ENCODE measurements around the gene FAM83D. TPM values are rescaled to one million over a fixed set of nuclear protein-coding genes. Genes with fewer than 3 reads are reported as not detected.
A peak's percentile ranks its signal among the peaks of the same experiment; 100 is the strongest.

FAM83D gene
- total RNA-seq, 2 experiments from 2014 or later, result 1.8 to 1.9 TPM

GRCh38 chr20:38903335-38903734 is 22.9 kb upstream of the FAM83D start:
- H3K4me3 Mint-ChIP-seq, result no peak overlapping the region
- TF ChIP-seq, protein P1, sequence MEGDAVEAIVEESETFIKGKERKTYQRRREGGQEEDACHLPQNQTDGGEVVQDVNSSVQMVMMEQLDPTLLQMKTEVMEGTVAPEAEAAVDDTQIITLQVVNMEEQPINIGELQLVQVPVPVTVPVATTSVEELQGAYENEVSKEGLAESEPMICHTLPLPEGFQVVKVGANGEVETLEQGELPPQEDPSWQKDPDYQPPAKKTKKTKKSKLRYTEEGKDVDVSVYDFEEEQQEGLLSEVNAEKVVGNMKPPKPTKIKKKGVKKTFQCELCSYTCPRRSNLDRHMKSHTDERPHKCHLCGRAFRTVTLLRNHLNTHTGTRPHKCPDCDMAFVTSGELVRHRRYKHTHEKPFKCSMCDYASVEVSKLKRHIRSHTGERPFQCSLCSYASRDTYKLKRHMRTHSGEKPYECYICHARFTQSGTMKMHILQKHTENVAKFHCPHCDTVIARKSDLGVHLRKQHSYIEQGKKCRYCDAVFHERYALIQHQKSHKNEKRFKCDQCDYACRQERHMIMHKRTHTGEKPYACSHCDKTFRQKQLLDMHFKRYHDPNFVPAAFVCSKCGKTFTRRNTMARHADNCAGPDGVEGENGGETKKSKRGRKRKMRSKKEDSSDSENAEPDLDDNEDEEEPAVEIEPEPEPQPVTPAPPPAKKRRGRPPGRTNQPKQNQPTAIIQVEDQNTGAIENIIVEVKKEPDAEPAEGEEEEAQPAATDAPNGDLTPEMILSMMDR (IDR thresholded peaks at IDR 0.05), result no peak
- Histone ChIP-seq H3K27ac (ENCODE audit: low read depth in 1 of 2, low read length in 2 of 2) (no peak overlapping the region), H3K27me3 (ENCODE audit: control insufficient read depth in 1 of 2, insufficient read depth in 2 of 2, low read length in 2 of 2) (no peaks in the 10 kb centered on the region), H3K4me1 (ENCODE audit: insufficient read depth, low read length) (no peaks in the 10 kb centered on the region), H3K4me3 (ENCODE audit: low read length) (no peak overlapping the region), H3K9me3 (ENCODE audit: control insufficient read depth in 1 of 2, insufficient read depth in 1 of 2, low read length in 2 of 2) (no peaks in the 10 kb centered on the region), H3K36me3 (ENCODE audit: insufficient read depth, low read length) (peaks cover 86% of the 10 kb centered on the region)
- no peaks in the 10 kb centered on the region for H3K27me3 Mint-ChIP-seq
- no peak for DNase-seq
- no peak for ATAC-seq (ENCODE audit: poor library complexity)
- intact Hi-C loops (cut with DNase I, micrococcal nuclease), result no loop called here
- H3K9me3 Mint-ChIP-seq, result no peaks in the 10 kb centered on the region
- peak overlapping the region; percentile 70 for H3K27ac Mint-ChIP-seq
- peaks cover 95% of the 10 kb centered on the region for H3K36me3 Mint-ChIP-seq (ENCODE audit: low read depth)
- H3K4me1 Mint-ChIP-seq (ENCODE audit: low read depth), result no peaks in the 10 kb centered on the region
- ChIA-PET POLR2A (no interaction called here), CTCF (no interaction called here)

DNA sequence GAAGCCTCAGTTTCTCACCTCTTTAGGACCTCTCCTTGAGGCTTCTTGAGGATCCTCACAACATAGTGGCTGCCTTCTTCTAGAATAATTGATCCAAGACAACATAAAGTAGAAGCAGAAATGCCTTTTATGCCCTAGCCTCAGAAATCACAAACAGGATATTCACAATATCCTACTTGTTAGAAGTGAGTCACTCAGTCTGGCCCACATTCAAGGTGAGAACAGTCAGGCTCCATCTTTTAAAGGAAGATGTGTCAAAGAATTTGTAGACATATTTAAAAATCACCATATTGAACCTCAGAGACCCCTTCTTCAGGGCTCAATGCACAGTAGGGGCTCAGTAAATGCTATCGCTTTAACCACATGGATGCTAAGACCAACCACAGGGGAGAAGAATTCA is 20.8 kb upstream of the FAM83D start:
- ATAC-seq (ENCODE audit: poor library complexity), result no peak
- H3K9me3 Mint-ChIP-seq, result no peaks in the 10 kb centered on the region
- no peaks in the 10 kb centered on the region for H3K27me3 Mint-ChIP-seq
- intact Hi-C loops (cut with DNase I, micrococcal nuclease), result no loop called here
- peaks cover 96% of the 10 kb centered on the region for H3K36me3 Mint-ChIP-seq (ENCODE audit: low read depth)
- POLR2A ChIA-PET, result no interaction called here
- no peaks in the 10 kb centered on the region for H3K27me3 ChIP-seq (ENCODE audit: control insufficient read depth in 1 of 2, insufficient read depth in 2 of 2, low read length in 2 of 2)
- no peaks in the 10 kb centered on the region for H3K4me1 Mint-ChIP-seq (ENCODE audit: low read depth)
- H3K4me3 Mint-ChIP-seq, result no peak overlapping the region
- no peaks in the 10 kb centered on the region for H3K4me1 ChIP-seq (ENCODE audit: insufficient read depth, low read length)
- no peaks in the 10 kb centered on the region for H3K9me3 ChIP-seq (ENCODE audit: control insufficient read depth in 1 of 2, insufficient read depth in 1 of 2, low read length in 2 of 2)
- no peak overlapping the region for H3K4me3 ChIP-seq (ENCODE audit: low read length)
- H3K27ac Mint-ChIP-seq, result no peak overlapping the region
- TF ChIP-seq, protein P1 (IDR thresholded peaks at IDR 0.05), result no peak
- no peak overlapping the region for H3K27ac ChIP-seq (ENCODE audit: low read depth in 1 of 2, low read length in 2 of 2)
- peaks cover 93% of the 10 kb centered on the region for H3K36me3 ChIP-seq (ENCODE audit: insufficient read depth, low read length)
- DNase-seq, result no peak
- CTCF ChIA-PET, result no interaction called here

GRCh38 chr20:38907918-38908677 is 18.1 kb upstream of the FAM83D start:
- no peaks in the 10 kb centered on the region for H3K27me3 Mint-ChIP-seq
- H3K4me1 Mint-ChIP-seq (ENCODE audit: low read depth), result no peaks in the 10 kb centered on the region
- no peaks in the 10 kb centered on the region for H3K9me3 ChIP-seq (ENCODE audit: control insufficient read depth in 1 of 2, insufficient read depth in 1 of 2, low read length in 2 of 2)
- DNase-seq, result no peak
- POLR2A ChIA-PET, result interaction anchor here (0.6 kb wide), 1 partner anchor 53 kb away, joined by 3 read pairs; no protein-coding TSS in a partner anchor
- no peak overlapping the region for H3K4me3 ChIP-seq (ENCODE audit: low read length)
- H3K27me3 ChIP-seq (ENCODE audit: control insufficient read depth in 1 of 2, insufficient read depth in 2 of 2, low read length in 2 of 2), result no peaks in the 10 kb centered on the region
- peaks cover 86% of the 10 kb centered on the region for H3K36me3 Mint-ChIP-seq (ENCODE audit: low read depth)
- no peak overlapping the region for H3K27ac ChIP-seq (ENCODE audit: low read depth in 1 of 2, low read length in 2 of 2)
- H3K36me3 ChIP-seq (ENCODE audit: insufficient read depth, low read length), result peaks cover 84% of the 10 kb centered on the region
- H3K4me3 Mint-ChIP-seq, result no peak overlapping the region
- H3K27ac Mint-ChIP-seq, result no peak overlapping the region
- H3K4me1 ChIP-seq (ENCODE audit: insufficient read depth, low read length), result no peaks in the 10 kb centered on the region
- ATAC-seq (ENCODE audit: poor library complexity), result no peak
- H3K9me3 Mint-ChIP-seq, result no peaks in the 10 kb centered on the region
- intact Hi-C loops (cut with DNase I, micrococcal nuclease), result no loop called here
- CTCF ChIA-PET, result interaction anchor here (1.3 kb wide), 1 partner anchor 15 kb away, joined by 3 read pairs; no protein-coding TSS in a partner anchor
- TF ChIP-seq, protein P1 (IDR thresholded peaks at IDR 0.05), result no peak
